PC-9 (cell line): ENCODE measurements around the gene MCOLN1.

Experiments used
- CTCF ChIP-seq: fragments of 200-600 bp; sonication (generic); conservative IDR thresholded peaks from 2 replicates; pipeline ENCODE4 v1.6.1; 2017; ENCODE audit warnings: mixed run types, antibody characterized with exemption, mild to moderate bottlenecking, moderate library complexity
- EZH2 ChIP-seq: fragments of 200-600 bp; sonication (generic); IDR thresholded peaks from 2 replicates; pipeline ENCODE4 v1.8.0; 2017; ENCODE audit warnings: antibody characterized with exemption, low read depth

DNA sequence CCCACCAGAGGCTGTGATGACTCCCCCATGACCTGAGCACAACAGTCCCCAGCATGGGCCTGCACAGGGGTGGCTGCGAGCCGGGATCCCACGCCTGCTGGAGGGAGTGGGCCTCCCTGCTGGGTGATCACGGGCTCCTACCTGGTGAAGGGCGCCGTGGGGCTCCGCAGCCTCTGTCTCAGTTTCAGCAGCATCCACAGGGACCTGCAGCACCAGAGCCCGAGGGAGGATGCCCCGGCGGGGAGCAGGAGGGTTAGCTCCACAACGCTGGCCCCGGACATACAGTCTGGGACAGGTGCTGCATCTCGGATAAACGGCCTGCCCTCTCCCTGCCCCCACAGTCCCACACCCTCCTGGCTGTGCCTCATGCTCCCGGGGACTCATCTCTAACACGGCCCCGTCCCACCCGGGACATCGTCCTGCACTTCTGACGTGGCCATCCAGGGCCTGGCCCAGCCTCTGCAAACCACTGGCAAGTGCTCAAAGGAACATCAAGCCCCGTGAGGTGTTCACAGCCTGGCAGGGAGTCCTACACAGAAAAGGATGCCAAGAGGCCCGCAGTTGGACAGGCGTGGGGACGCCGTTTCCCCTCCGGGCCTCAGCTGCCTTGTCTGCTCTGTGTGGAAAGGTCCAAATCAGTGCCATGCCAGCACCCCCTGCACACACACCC, 44.1 kb upstream of the MCOLN1 start:
- TF ChIP-seq CTCF (no peak), EZH2 (no peak)
